Transverse colon (tissue), 4 donors: ENCODE results near the gene DRD1. TPM values are rescaled to one million over a fixed set of nuclear protein-coding genes. Genes with fewer than 3 reads are reported as not detected.
A peak's percentile ranks its signal among the peaks of the same experiment; 100 is the strongest.

Source experiments
- DNase-seq: peaks from one replicate; pipeline ENCODE4 v3.0.0-alpha.2; 2019
- H3K27ac ChIP-seq, 4 donors: fragments of 200-600 bp; sonication (generic); 2 replicates each; pipeline ENCODE4 v1.5.1; 2016 to 2018; ENCODE audit warnings: inconsistent platforms in 4 of 4
- H3K27me3 ChIP-seq: fragments of 200-600 bp; sonication (generic); 2 replicates; pipeline ENCODE4 v1.5.1; 2017; ENCODE audit warnings: inconsistent platforms
- H3K36me3 ChIP-seq, 4 donors: fragments of 200-600 bp; sonication (generic); 2 replicates each; pipeline ENCODE4 v1.5.1; 2017 to 2019; ENCODE audit warnings: inconsistent platforms in 4 of 4
- H3K4me1 ChIP-seq, 4 donors: fragments of 200-600 bp; sonication (generic); 2 replicates each; pipeline ENCODE4 v1.5.1; 2017 to 2020; ENCODE audit warnings: inconsistent platforms in 4 of 4
- H3K4me3 ChIP-seq, 4 donors: fragments of 200-600 bp; sonication (generic); 1 replicate in 1 of 4; 2 replicates in 3 of 4; pipeline versions ENCODE4 v1.5.1 to v1.6.1; 2017 to 2019; ENCODE audit warnings: inconsistent platforms in 4 of 4
- H3K9me3 ChIP-seq, 2 donors: fragments of 200-600 bp; sonication (generic); 2 replicates each; pipeline ENCODE4 v1.5.1; 2017 to 2019; ENCODE audit warnings: inconsistent platforms in 2 of 2
- EP300 ChIP-seq: sonication (generic); formaldehyde crosslinking; IDR thresholded peaks from one replicate; pipeline ENCODE4 v1.6.1; 2017; ENCODE audit warnings: antibody characterized with exemption, low read depth
- POLR2A ChIP-seq: fragments of 450-650 bp; IDR thresholded peaks from one replicate; pipeline ENCODE4 v1.6.1; 2016; ENCODE audit warnings: antibody characterized with exemption, mild to moderate bottlenecking, moderate library complexity
- POLR2AphosphoS5 ChIP-seq, 3 donors: sonication (generic); formaldehyde crosslinking; IDR thresholded peaks; one replicate each; pipeline ENCODE4 v1.6.1; 2016; ENCODE audit warnings: antibody characterized with exemption in 3 of 3
- WGBS, 2 donors: methylation state at CpG; one replicate each; pipeline ENCODE4 v1.1.5; 2018; ENCODE audit warnings: low coverage in 1 of 2; 5-methylcytosine and 5-hydroxymethylcytosine counted together
- in situ Hi-C, 4 donors: fragments of 200-750 bp; cut with MboI; loops; one replicate each; pipeline versions ENCODE4 v1.15.0 to v1.15.1; 2017; ENCODE audit warnings: low sequenced_read_pairs in 3 of 4, low pct_ligation_motif_present in 1 of 4, low pct_unique_long_range_greater_than_20kb in 1 of 4
- intact Hi-C: fragments of 100-400 bp; cut with DNase I; formaldehyde crosslinking; loops from one replicate; pipeline ENCODE4 v1.15.1; 2023; ENCODE audit warnings: low total_unique reads
- total RNA-seq, 4 donors: library from RNA; depleted of rRNA; stranded (reverse); fragments of >200 nt; gene quantifications; one replicate each; pipeline ENCODE4 v1.1.0, GENCODE V29; 2016
- TF ChIP-seq, protein P1 (sequence below), 5 experiments: fragments of 200-600 bp in 3 of 5; fragments of 450-650 bp in 2 of 5; sonication (generic) in 3 of 5; IDR thresholded peaks; 1 replicate in 2 of 5; 2 replicates in 3 of 5; pipeline ENCODE4 v1.5.1; 2016 to 2017; ENCODE audit warnings: antibody characterized with exemption in 5 of 5, inconsistent platforms in 3 of 5, mild to moderate bottlenecking in 2 of 5, moderate library complexity in 1 of 5

The DRD1 gene
- total RNA-seq, 4 donors from 2014 or later: 0.16 TPM; not detected in 3

GRCh38 chr5:175443514-175444059 lies 395 bp downstream of the DRD1 start:
- Histone ChIP-seq H3K27me3 (peaks cover 46% of the 10 kb centered on the region), H3K27ac (no peak overlapping the region), H3K4me3 (peak overlapping the region in 2 of 4 donors; percentile 26 to 43), H3K36me3 (no peaks in the 10 kb centered on the region), H3K4me1 (peaks cover 0 to 10% (median 8%) of the 10 kb centered on the region in 4 donors), H3K9me3 (no peaks in the 10 kb centered on the region)
- TF ChIP-seq, protein P1, sequence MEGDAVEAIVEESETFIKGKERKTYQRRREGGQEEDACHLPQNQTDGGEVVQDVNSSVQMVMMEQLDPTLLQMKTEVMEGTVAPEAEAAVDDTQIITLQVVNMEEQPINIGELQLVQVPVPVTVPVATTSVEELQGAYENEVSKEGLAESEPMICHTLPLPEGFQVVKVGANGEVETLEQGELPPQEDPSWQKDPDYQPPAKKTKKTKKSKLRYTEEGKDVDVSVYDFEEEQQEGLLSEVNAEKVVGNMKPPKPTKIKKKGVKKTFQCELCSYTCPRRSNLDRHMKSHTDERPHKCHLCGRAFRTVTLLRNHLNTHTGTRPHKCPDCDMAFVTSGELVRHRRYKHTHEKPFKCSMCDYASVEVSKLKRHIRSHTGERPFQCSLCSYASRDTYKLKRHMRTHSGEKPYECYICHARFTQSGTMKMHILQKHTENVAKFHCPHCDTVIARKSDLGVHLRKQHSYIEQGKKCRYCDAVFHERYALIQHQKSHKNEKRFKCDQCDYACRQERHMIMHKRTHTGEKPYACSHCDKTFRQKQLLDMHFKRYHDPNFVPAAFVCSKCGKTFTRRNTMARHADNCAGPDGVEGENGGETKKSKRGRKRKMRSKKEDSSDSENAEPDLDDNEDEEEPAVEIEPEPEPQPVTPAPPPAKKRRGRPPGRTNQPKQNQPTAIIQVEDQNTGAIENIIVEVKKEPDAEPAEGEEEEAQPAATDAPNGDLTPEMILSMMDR (IDR thresholded peaks at IDR 0.05): no peak
- no peak for TF ChIP-seq POLR2A
- no peak for TF ChIP-seq EP300
- no peak for TF ChIP-seq POLR2AphosphoS5 (IDR thresholded peaks at IDR 0.05)
- 40 to 52% methylated on average over 3 to 26 of the region's 29 CpGs for WGBS, 2 donors
- in situ Hi-C loops (loop anchor here in 3 of 4 donors (5.0 to 10.0 kb wide), 3 partner anchors 489 to 499 kb away; no protein-coding TSS in a partner anchor), intact Hi-C loops (no loop called here)
- no peak for DNase-seq

GRCh38 chr5:175438234-175438857 lies 5.6 kb downstream of the DRD1 start:
- TF ChIP-seq, protein P1 (IDR thresholded peaks at IDR 0.05): no peak
- no peak for TF ChIP-seq POLR2AphosphoS5 (IDR thresholded peaks at IDR 0.05)
- no peak for TF ChIP-seq POLR2A
- no peak for TF ChIP-seq EP300
- Histone ChIP-seq H3K27me3 (peaks cover 22% of the 10 kb centered on the region), H3K4me1 (no peaks in the 10 kb centered on the region), H3K36me3 (no peaks in the 10 kb centered on the region), H3K27ac (no peak overlapping the region), H3K4me3 (no peak overlapping the region), H3K9me3 (no peaks in the 10 kb centered on the region)
- in situ Hi-C loops (no loop called here), intact Hi-C loops (no loop called here)
- 64 to 71% methylated on average over 1 to 3 of the region's 3 CpGs for WGBS, 2 donors
- DNase-seq: no peak

GRCh38 chr5:175436359-175436758 lies 7.6 kb downstream of the DRD1 start:
- no peak overlapping the region for H3K27ac ChIP-seq
- no peaks in the 10 kb centered on the region for H3K4me1 ChIP-seq
- intact Hi-C loops (no loop called here), in situ Hi-C loops (no loop called here)
- DNase-seq: no peak
- H3K36me3 ChIP-seq: no peaks in the 10 kb centered on the region
- H3K27me3 ChIP-seq: peaks cover 10% of the 10 kb centered on the region
- WGBS, 2 donors: 71 to 80% methylated on average over 8 of the region's 8 CpGs
- TF ChIP-seq, protein P1 (IDR thresholded peaks at IDR 0.05): no peak
- TF ChIP-seq EP300 (no peak), POLR2AphosphoS5 (IDR thresholded peaks at IDR 0.05) (no peak), POLR2A (no peak)
- no peaks in the 10 kb centered on the region for H3K9me3 ChIP-seq
- H3K4me3 ChIP-seq: no peak overlapping the region

DNA sequence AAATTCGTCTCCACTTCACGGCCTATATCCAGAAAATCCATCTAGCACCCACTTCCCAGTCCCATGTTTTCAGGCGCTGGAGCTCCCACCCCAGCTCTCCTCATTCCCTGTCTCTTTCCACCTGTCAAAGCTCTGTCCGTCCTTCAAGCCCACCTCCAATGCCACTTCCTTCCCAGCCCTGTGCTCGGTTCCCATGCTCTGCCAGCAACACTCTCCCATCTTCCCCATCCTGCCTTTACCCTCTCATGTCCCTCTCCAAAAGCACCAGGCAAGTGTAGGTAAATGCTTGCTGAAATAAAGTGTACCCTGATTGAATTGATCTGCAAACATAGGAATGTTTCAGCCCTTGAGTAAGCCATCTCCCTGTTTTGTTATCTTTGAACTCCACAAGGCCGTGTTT lies 9.2 kb downstream of the DRD1 start:
- TF ChIP-seq, protein P1 (IDR thresholded peaks at IDR 0.05): no peak
- TF ChIP-seq POLR2AphosphoS5 (IDR thresholded peaks at IDR 0.05) (no peak), EP300 (no peak), POLR2A (no peak)
- Histone ChIP-seq H3K4me3 (no peak overlapping the region), H3K36me3 (no peaks in the 10 kb centered on the region), H3K27ac (no peak overlapping the region), H3K27me3 (peaks cover 10% of the 10 kb centered on the region), H3K4me1 (no peaks in the 10 kb centered on the region), H3K9me3 (no peaks in the 10 kb centered on the region)
- DNase-seq: no peak
- in situ Hi-C loops (no loop called here), intact Hi-C loops (no loop called here)
- 41 to 72% methylated on average over 2 to 6 of the region's 6 CpGs for WGBS, 2 donors
